ENCODE data around the gene KIRREL3. TPM values are rescaled to one million over a fixed set of nuclear protein-coding genes. Genes with fewer than 3 reads are reported as not detected.

Gene KIRREL3
- polyA plus RNA-seq, 1 donor (not counting 4 experiments of a cell fraction or from before 2014, with no cell fraction given), result 0.04 TPM

DNA sequence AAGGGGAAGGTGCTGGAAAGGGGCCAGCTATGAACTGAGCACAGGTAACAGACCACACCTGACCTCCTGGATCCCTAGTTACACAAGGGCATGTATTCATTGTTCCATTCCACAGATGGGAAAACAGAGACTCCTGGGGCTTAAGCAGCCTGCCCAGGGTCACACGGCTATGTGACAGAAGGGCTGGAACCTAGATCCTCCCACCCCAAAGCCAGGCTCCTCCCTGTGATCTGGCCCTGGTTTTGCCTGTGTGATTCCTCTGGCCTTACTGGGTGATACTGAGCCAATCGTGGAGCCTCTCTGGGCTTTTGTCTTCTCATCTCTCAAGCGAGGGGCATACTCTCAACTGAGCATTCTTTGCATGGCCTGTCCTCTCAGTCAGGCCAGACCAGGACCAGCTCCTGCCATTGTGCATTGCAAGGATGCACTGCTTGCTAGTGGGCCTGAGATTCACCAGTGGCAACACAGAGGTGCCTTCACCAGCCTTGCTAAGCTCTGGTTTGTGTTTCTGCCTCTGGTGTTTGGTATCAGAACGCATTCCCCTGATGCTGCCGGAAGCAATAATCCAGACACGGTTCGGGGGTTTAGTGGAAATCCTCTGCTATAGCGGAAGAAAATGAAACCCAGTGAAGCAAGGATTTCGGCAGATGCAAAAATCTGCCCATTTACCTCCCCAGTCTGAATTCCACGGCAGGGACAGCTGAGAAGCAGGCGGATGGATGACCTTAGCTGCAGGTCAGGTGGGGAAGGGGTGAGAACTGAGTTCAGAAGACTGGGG is 418.5 kb downstream of the KIRREL3 start:
- no peak overlapping the region for H3K27ac ChIP-seq (ENCODE audit: control insufficient read depth, insufficient read depth, low read length)
- DNase-seq (ENCODE audit: low read depth, low spot score) (no peak), FAIRE-seq (no peak)
- no peak overlapping the region for H2AFZ ChIP-seq (ENCODE audit: control insufficient read depth, low read length)
- H3K9me1 ChIP-seq (ENCODE audit: control insufficient read depth, extremely low read depth, insufficient read depth, low read length), result no peaks in the 10 kb centered on the region
- no peak overlapping the region for H3K9ac ChIP-seq (ENCODE audit: control insufficient read depth, extremely low read depth, insufficient read depth, low read length)
- TF ChIP-seq, protein P1, sequence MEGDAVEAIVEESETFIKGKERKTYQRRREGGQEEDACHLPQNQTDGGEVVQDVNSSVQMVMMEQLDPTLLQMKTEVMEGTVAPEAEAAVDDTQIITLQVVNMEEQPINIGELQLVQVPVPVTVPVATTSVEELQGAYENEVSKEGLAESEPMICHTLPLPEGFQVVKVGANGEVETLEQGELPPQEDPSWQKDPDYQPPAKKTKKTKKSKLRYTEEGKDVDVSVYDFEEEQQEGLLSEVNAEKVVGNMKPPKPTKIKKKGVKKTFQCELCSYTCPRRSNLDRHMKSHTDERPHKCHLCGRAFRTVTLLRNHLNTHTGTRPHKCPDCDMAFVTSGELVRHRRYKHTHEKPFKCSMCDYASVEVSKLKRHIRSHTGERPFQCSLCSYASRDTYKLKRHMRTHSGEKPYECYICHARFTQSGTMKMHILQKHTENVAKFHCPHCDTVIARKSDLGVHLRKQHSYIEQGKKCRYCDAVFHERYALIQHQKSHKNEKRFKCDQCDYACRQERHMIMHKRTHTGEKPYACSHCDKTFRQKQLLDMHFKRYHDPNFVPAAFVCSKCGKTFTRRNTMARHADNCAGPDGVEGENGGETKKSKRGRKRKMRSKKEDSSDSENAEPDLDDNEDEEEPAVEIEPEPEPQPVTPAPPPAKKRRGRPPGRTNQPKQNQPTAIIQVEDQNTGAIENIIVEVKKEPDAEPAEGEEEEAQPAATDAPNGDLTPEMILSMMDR (optimal IDR thresholded peaks at IDR 0.05 in 1 of 3, IDR thresholded peaks at IDR 0.05 in 1 of 3, conservative IDR thresholded peaks at IDR 0.05 in 1 of 3; ENCODE audit: extremely low read depth in 1 of 3, insufficient read depth in 2 of 3, low read length in 3 of 3), result no peak
- no peak for TF ChIP-seq EZH2 (IDR thresholded peaks at IDR 0.05; ENCODE audit: low read length)
- no peaks in the 10 kb centered on the region for H3K9me3 ChIP-seq (ENCODE audit: control insufficient read depth, low read depth, low read length)
- H3K36me3 ChIP-seq (ENCODE audit: control insufficient read depth in 2 of 2, extremely low read depth in 1 of 2, insufficient read depth in 2 of 2, low read length in 2 of 2), result no peaks in the 10 kb centered on the region
- no peak overlapping the region for H3K4me2 ChIP-seq (ENCODE audit: control insufficient read depth, extremely low read depth, insufficient read depth, low read depth, low read length)
- no peaks in the 10 kb centered on the region for H3K79me2 ChIP-seq (ENCODE audit: control insufficient read depth, insufficient read depth, low read length)
- dilution Hi-C loops (cut with MboI; ENCODE audit: extremely low pct_ligation_motif_present, low sequenced_read_pairs), result no loop called here
- no peaks in the 10 kb centered on the region for H4K20me1 ChIP-seq (ENCODE audit: control insufficient read depth, extremely low read depth, insufficient read depth, low read length)
- peaks cover 9% of the 10 kb centered on the region for H3K4me1 ChIP-seq (ENCODE audit: control insufficient read depth, extremely low read depth, insufficient read depth, low read length)
- H3K4me3 ChIP-seq (ENCODE audit: control insufficient read depth in 2 of 3, extremely low read depth in 1 of 3, insufficient read depth in 2 of 3, low read depth in 1 of 3, low read length in 3 of 3), result no peak overlapping the region
- H3K27me3 ChIP-seq (ENCODE audit: control insufficient read depth, extremely low read depth, insufficient read depth, low read length), result no peaks in the 10 kb centered on the region

DNA sequence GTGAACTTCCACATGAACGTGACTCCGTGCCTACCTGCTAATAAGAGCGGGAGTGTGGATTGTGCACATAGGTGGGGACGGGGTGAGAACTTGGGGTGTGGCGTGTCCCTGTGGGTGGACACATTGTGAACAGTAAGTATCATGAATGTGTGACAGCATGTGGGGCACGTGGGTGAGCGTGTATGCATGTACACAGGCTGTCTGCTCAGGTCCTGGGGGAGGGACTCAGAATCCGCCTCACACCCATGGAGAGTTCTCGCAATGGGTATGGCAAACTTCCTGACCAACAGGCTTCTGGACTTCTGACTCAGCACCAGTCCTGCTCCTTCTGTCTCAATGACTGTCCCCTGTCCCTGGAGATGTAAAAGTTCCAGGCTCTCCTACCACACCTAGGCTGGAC is 422.1 kb downstream of the KIRREL3 start:
- Histone ChIP-seq H3K4me2 (ENCODE audit: control insufficient read depth, extremely low read depth, insufficient read depth, low read depth, low read length) (no peak overlapping the region), H3K36me3 (ENCODE audit: control insufficient read depth in 2 of 2, extremely low read depth in 1 of 2, insufficient read depth in 2 of 2, low read length in 2 of 2) (no peaks in the 10 kb centered on the region), H3K9ac (ENCODE audit: control insufficient read depth, extremely low read depth, insufficient read depth, low read length) (no peak overlapping the region), H2AFZ (ENCODE audit: control insufficient read depth, low read length) (no peak overlapping the region), H4K20me1 (ENCODE audit: control insufficient read depth, extremely low read depth, insufficient read depth, low read length) (no peaks in the 10 kb centered on the region), H3K9me3 (ENCODE audit: control insufficient read depth, low read depth, low read length) (no peaks in the 10 kb centered on the region), H3K79me2 (ENCODE audit: control insufficient read depth, insufficient read depth, low read length) (no peaks in the 10 kb centered on the region), H3K9me1 (ENCODE audit: control insufficient read depth, extremely low read depth, insufficient read depth, low read length) (no peaks in the 10 kb centered on the region), H3K4me1 (ENCODE audit: control insufficient read depth, extremely low read depth, insufficient read depth, low read length) (no peaks in the 10 kb centered on the region), H3K4me3 (ENCODE audit: control insufficient read depth in 2 of 3, extremely low read depth in 1 of 3, insufficient read depth in 2 of 3, low read depth in 1 of 3, low read length in 3 of 3) (no peak overlapping the region), H3K27me3 (ENCODE audit: control insufficient read depth, extremely low read depth, insufficient read depth, low read length) (no peaks in the 10 kb centered on the region), H3K27ac (ENCODE audit: control insufficient read depth, insufficient read depth, low read length) (no peak overlapping the region)
- no peak for DNase-seq (ENCODE audit: low read depth, low spot score)
- dilution Hi-C loops (cut with MboI; ENCODE audit: extremely low pct_ligation_motif_present, low sequenced_read_pairs), result no loop called here
- TF ChIP-seq, protein P1 (optimal IDR thresholded peaks at IDR 0.05 in 1 of 3, IDR thresholded peaks at IDR 0.05 in 1 of 3, conservative IDR thresholded peaks at IDR 0.05 in 1 of 3; ENCODE audit: extremely low read depth in 1 of 3, insufficient read depth in 2 of 3, low read length in 3 of 3), result no peak
- no peak for TF ChIP-seq EZH2 (IDR thresholded peaks at IDR 0.05; ENCODE audit: low read length)
- FAIRE-seq, result no peak
